ENCODE results near the gene MGAM2. TPM values are rescaled to one million over a fixed set of nuclear protein-coding genes. Genes with fewer than 3 reads are reported as not detected.

MGAM2 gene
- total and polyA plus RNA-seq, 2 of the 8 experiments (the other 6 are each of a cell fraction or from before 2014, with no cell fraction given): 0.02 TPM; not detected in 1

- Histone ChIP-seq H3K18ac (ENCODE audit: extremely low read depth, low read length) (no peak overlapping the region), H2AK5ac (ENCODE audit: low read depth, low read length) (no peak overlapping the region), H2BK15ac (ENCODE audit: low read length) (no peak overlapping the region), H3K27me3 (replicated peaks in 1 of 4; ENCODE audit: control insufficient read depth in 3 of 4, extremely low read depth in 1 of 4, insufficient read depth in 3 of 4, low read length in 3 of 4) (no peaks in the 10 kb centered on the region), H3K4me1 (replicated peaks in 1 of 4; ENCODE audit: control insufficient read depth in 3 of 4, insufficient read depth in 4 of 4, low read length in 3 of 4) (no peaks in the 10 kb centered on the region), H3K79me1 (ENCODE audit: low read depth, low read length) (no peaks in the 10 kb centered on the region), H2BK20ac (ENCODE audit: low read length) (no peak overlapping the region), H4K91ac (replicated peaks; ENCODE audit: insufficient read length, low read length) (no peak overlapping the region), H3K9ac (replicated peaks in 1 of 4; ENCODE audit: extremely low read depth in 1 of 4, low read depth in 3 of 4, low read length in 3 of 4) (no peak overlapping the region), H3K79me2 (ENCODE audit: control insufficient read depth in 1 of 2, insufficient read depth in 2 of 2, low read length in 2 of 2) (no peaks in the 10 kb centered on the region), H3K27ac (ENCODE audit: low read depth, low read length) (no peak overlapping the region), H4K5ac (ENCODE audit: insufficient read length, low read depth, low read length) (no peak overlapping the region), H4K20me1 (replicated peaks in 1 of 2; ENCODE audit: control insufficient read depth in 1 of 2, insufficient read depth in 2 of 2, low read length in 2 of 2) (no peaks in the 10 kb centered on the region), H3K56ac (replicated peaks; ENCODE audit: insufficient read length, low read depth, low read length) (no peak overlapping the region), H2BK12ac (ENCODE audit: low read depth, low read length) (no peak overlapping the region), H2BK5ac (ENCODE audit: low read depth, low read length) (no peak overlapping the region), H3K4me2 (ENCODE audit: insufficient read depth in 1 of 2, low read depth in 2 of 2, low read length in 2 of 2) (no peak overlapping the region), H2BK120ac (replicated peaks; ENCODE audit: low read depth, low read length) (no peak overlapping the region), H4K8ac (ENCODE audit: extremely low read depth, insufficient read depth, low read length) (no peak overlapping the region), H2AFZ (ENCODE audit: low read length) (no peak overlapping the region), H3K9me3 (ENCODE audit: insufficient read depth in 2 of 2, low read depth in 1 of 2, low read length in 1 of 2) (no peaks in the 10 kb centered on the region), H3K23ac (ENCODE audit: insufficient read length) (no peak overlapping the region), H3K23me2 (ENCODE audit: low read depth, low read length) (no peaks in the 10 kb centered on the region), H3K4me3 (ENCODE audit: extremely low read depth in 1 of 4, insufficient read depth in 2 of 4, low read depth in 3 of 4, low read length in 4 of 4) (no peak overlapping the region), H3K4ac (replicated peaks; ENCODE audit: insufficient read length, low read depth, low read length) (no peak overlapping the region), H3K36me3 (ENCODE audit: control insufficient read depth in 2 of 4, insufficient read depth in 4 of 4, low read length in 3 of 4) (no peaks in the 10 kb centered on the region), H3K14ac (ENCODE audit: insufficient read length) (no peak overlapping the region)
- no peak for FAIRE-seq
- POLR2A ChIA-PET (ENCODE audit: partially characterized antibody): no interaction called here
- CTCF ChIA-PET (ENCODE audit: partially characterized antibody): interaction anchor here (0.7 to 1.3 kb wide), 3 partner anchors 51 to 432 kb away, joined by 3 to 15 read pairs (median 3); no protein-coding TSS in a partner anchor
- TF ChIP-seq RAD21 (IDR thresholded peaks at IDR 0.05 in 1 of 2, conservative IDR thresholded peaks at IDR 0.05 in 1 of 2; ENCODE audit: low read depth in 2 of 2, low read length in 2 of 2): peak; percentile 58 to 67
- TF ChIP-seq CTCF (IDR thresholded peaks at IDR 0.05; ENCODE audit: control extremely low read depth in 1 of 3, insufficient read depth in 1 of 3, low read depth in 1 of 3, low read length in 3 of 3): peak in 2 of 3 experiments; percentile 14 to 27; a peak in 2 of 4 replicates
- TF ChIP-seq BCL11A (IDR thresholded peaks at IDR 0.05; ENCODE audit: low read depth in 2 of 2, low read length in 2 of 2): no peak
- DNase-seq (ENCODE audit: low read depth in 1 of 2, low spot score in 2 of 2): no peak
Measured at GRCh38 chr7:142188846-142189245, 77.3 kb downstream of the MGAM2 start.

Measured in H1 (cell line).